Right lung (tissue), 5 donors: ENCODE results near the gene ZNF41. TPM values are rescaled to one million over a fixed set of nuclear protein-coding genes. Genes with fewer than 3 reads are reported as not detected.

Source experiments
- DNase-seq, 2 donors: peaks; one replicate each; pipeline ENCODE4 v3.0.0-alpha.2; 2013
- polyA plus RNA-seq, 5 donors: library from polyadenylated mRNA; unstranded; fragments of 120-200 nt; gene quantifications; one replicate each; pipeline versions ENCODE4 v1.2.1 to v1.2.3, GENCODE V29; 2013; ENCODE audit warnings: inconsistent platforms in 1 of 5, low replicate concordance in 1 of 5; ENCODE audit not compliant: insufficient read length in 5 of 5, insufficient read depth in 1 of 5

ZNF41 gene
- polyA plus RNA-seq, 5 donors: 9.6 to 15.5 (median 13.7) TPM

DNA sequence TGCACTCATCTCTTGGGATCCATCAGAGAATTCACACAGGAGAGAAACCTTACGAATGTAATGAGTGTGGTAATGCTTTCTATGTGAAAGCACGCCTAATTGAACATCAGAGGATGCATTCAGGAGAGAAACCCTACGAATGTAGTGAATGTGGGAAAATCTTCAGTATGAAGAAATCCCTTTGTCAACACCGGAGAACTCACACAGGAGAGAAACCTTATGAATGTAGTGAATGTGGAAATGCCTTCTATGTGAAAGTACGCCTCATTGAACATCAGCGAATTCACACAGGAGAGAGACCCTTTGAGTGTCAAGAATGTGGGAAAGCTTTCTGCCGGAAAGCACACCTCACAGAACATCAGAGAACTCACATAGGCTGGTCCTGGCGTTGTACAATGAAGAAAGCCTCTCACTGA is 69.8 kb downstream of the ZNF41 start:
- DNase-seq: no peak

Other genes starting within 250 kb of the ZNF41 start
- 1 to 10 TPM in 1 of 5 donors, under 1 TPM in 4; 0.65 to 1.1 (median 0.84) TPM for gene ZNF157, start 112.6 kb downstream of the ZNF41 start, polyA plus RNA-seq
- gene ARAF, start 78.0 kb upstream of the ZNF41 start, polyA plus RNA-seq: 10 to 100 TPM; 38.7 to 60.8 (median 50.0) TPM
- gene TIMP1, start 99.2 kb upstream of the ZNF41 start, polyA plus RNA-seq: 100 to 1,000 TPM in 3 of 5 donors, 10 to 100 TPM in 2; 94.3 to 144 (median 120) TPM
- 1 to 10 TPM; 4.8 to 7.6 (median 5.3) TPM for gene SYN1, start 136.6 kb upstream of the ZNF41 start, polyA plus RNA-seq
- gene CFP, start 146.7 kb upstream of the ZNF41 start, polyA plus RNA-seq: 1 to 10 TPM; 3.0 to 7.3 (median 6.1) TPM
- 10 to 100 TPM; 23.1 to 29.2 (median 28.4) TPM for gene ELK1, start 167.3 kb upstream of the ZNF41 start, polyA plus RNA-seq
- 100 to 1,000 TPM; 118 to 131 (median 125) TPM for gene UXT, start 176.0 kb upstream of the ZNF41 start, polyA plus RNA-seq